Activated naive CD8-positive, alpha-beta T cell treated with anti-CD3 and anti-CD28 coated beads, Interleukin-2, amount 50 U/mL, for 16 hours (primary cell): Measurements from ENCODE around the gene RSBN1.
"Not testable (repeated sequence)": the region's sequence is repeated elsewhere in the genome, so short reads cannot be mapped to it uniquely, and the experiment has no call there.

Experiments used
- DNase-seq: peaks from one replicate; pipeline ENCODE4 v3.0.0-alpha.2; 2020; ENCODE audit warnings: low read depth, low spot score

RSBN1 gene

DNA sequence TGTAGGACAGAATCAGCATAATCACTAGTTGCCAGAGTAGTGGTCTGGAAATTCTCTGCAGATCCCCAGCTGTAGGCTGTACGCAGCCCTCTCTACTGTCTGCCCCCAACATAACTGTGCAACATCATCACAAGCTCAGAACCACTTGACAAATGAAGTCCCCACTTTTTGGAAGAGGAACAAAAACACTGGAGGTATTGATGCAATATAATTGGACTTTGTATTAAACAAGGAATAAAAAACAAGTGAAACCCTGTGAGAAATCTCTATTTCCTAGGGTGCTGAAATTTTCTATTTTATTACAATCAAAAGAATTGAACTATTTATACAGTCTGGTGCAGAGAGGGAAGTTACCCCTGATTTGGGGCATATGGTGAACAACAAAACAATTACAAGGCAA lies 68.2 kb downstream of the RSBN1 start:
- DNase-seq = no peak

DNA sequence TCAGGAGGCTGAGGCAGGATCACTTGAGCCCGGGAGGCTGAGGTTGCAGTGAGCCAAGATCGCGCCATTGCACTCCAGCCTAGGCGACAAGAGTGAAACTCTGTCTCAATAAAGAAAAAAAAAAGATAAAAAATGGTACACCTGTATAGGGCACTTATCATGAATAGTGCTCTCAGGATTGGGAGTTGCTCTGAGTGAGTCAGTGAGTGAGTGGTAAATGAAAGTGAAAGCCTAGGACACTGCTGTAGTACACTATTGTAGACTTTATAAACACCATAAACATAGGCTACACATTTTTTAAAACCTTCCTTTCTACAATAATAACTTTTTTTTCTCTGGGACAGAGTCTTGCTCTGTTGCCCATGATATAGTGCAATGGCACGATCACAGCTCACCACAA lies 69.8 kb downstream of the RSBN1 start:
- no peak for DNase-seq

DNA sequence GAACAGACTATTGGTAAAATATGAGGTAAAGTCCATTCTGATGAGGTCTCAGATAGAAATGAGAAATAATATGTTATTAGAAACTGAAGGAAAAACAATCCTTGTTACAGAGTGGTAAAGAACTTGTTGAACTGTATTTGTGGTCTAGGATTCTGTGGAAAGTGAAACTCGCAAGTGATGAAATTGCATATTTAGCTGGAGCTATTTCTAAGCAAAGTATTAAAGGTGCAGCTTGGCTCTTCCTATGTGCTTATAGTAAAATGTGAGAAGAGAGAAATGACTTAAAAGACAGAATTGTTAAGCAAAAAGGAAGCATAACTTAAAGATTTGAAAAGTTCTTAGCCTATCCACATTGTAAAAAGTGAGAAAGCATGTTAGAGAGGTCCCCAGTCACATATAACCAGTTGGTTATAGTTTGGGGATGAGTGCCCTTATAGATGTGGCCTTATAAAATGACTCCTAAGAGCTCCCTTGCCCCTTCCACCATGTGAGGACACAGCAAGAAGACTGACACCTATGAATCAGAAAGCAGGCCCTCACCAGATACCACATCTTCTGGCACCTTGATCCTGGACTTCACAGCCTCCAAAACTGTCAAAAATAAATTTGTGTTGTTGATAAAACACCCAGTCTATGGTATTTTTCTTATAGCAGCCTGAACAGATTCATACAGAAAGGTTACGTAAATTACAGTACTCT lies 77.8 kb downstream of the RSBN1 start:
- no peak for DNase-seq

DNA sequence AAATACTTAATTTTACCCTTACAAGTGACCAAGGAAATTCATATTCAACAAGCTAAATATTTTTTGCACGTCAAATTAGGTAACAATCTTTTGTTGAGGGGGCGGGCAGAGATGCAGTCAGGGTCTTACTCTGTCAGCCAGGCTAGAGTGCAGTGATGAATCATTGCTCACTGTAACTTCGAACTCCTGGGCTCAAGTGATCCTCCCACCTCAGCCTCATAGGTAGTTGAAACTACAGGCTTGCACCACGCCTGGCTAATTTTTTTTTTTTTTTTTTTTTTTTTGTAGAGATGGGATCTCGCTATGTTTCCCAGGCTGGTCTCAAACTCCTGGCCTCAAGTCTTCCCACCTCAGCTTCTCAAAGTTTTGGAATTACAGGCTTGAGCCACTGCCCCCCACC lies 79.5 kb downstream of the RSBN1 start:
- no peak for DNase-seq

DNA sequence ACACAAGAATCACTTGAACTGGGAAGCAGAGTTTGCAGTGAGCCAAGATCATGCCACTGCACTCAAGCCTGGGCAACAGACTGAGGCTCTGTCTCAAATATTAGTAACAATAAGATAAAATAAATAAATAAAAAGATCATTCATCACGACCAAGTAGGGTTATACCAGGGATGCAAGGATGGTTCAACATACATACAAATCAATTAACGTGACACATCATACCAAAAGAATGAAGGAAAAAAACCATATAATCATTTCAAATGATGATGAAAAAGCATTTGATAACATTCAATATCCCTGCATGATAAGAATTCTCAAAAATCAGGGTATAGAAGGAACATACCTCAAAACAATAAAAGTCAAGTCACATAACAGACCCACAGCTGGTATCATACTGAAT lies 91.3 kb downstream of the RSBN1 start:
- no peak for DNase-seq

DNA sequence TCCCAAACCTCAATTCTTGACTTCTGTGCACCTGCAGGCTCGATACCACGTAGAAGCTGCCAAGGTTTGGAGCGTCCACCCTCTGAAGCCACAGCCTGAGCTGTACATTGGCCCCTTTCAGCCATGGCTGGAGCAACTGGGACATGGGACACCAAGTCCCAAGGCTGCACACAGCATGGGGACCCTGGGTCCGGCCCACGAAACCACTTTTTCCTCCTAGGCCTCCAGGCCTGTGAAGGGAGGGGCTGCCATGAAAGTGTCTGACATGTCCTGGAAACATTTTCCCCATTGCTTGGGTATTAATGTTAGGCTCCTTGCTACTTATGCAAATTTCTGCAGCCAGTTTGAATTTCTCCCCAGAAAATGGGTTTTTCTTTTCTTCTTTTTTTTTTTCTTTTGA lies 93.7 kb downstream of the RSBN1 start:
- DNase-seq = not testable (repeated sequence)

DNA sequence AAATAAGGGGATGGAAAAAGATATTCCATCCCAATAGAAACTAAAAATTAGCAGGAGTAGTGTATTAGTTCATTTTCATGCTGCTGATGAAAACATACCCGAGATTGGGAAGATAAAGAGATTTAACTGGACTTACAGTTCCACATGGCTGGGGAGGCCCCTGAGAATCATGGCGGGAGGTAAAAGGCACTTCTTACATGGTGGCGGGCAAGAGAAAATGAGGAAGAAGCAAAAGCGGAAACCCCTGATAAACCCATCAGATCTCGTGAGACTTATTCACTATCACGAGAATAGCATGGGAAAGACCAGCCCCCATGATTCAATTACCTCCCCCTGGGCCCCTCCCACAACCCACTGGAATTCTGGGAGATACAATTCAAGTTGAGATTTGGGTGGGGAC lies 94.8 kb downstream of the RSBN1 start:
- not testable (repeated sequence) for DNase-seq

DNA sequence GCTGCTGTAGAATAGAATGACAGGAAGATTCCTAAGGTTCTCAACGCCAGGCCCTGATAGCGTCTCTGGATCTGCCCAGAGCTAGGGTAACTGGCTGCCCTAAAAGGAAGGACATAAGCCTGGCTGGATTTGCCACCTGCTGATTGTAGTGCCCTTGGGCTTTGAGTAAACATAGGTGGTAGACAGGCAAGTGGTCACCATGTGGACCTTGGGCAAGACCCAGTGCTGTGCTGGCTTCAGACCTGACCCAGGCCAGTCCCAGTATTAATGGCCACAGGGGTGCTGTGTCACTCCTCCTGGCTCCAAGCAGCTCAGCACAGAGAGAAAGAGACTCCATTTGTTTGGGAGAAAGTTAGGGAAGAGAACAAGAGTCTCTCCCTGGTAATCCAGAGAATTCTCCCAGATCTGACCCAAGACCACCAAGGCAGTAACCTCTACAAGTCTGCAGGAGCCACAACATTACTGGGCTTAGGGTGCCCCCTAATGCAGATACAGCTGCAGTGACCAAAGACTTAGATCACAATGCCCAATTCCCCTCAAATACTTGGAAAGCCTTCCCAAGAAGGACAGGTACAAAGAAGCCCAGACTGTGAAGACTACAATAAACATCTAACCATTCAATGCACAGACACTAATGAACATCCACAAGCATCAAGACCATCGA lies 97.5 kb downstream of the RSBN1 start:
- DNase-seq = no peak
